HG02870 (cell line): ENCODE data around the gene NCKAP1.
A peak's percentile ranks its signal among the peaks of the same experiment; 100 is the strongest.

Experiments used
- ATAC-seq: cut with Tn5 transposase; IDR thresholded peaks from one replicate; pipeline ENCODE4 v1.9.1; 2021; ENCODE audit warnings: mild to moderate bottlenecking, moderate library complexity; ENCODE audit not compliant: unreplicated experiment

The NCKAP1 gene

DNA sequence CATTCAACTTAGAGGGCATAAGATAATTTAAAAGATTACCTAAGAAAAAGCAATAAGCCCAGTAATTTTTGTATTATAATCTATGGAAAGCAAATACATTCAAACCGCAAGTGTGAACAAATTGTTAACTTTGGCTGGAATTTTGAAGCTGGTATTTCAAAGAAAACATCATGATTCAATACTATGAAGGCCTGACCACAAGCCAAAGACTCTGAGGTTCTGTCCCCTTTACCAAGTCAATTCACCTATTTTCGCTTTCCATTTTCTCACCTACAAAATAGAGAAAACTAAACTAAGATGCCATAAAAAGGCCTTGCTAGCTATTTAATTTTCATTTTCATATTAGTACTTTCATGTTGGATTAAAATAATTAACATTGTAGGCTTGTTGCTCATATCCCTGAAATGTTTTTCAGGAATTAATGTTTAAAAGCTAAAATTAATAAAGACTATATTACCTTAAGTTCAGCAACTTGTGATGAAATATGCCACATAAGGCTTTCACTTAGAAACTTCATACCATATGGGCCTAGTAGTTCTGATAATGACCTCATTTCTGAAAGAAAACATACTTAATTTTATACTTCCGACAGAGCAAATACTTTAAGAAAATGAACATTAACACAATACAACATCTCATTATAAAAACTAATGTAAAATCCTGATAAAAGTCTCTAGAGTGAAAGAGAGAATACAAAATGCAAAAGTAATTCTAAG lies 86.2 kb downstream of the NCKAP1 start:
- ATAC-seq, result no peak

DNA sequence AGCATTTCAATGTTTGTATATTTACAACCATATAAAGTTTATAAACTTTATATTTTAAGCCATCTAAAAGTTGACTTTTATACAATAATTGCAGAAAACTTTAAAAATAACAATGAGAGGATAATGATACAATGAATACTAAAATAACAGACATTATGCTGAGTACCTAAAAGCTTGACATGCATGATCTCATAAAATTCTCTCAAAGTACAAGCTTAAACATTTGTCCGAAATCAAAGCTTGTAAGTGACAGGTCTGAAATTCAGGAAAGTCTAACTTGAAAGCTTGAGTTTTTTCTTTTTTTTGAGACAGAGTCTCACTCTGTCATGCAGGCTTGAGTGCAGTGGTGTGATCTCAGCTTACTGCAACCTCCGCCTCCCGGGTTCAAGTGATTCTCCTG lies 87.7 kb downstream of the NCKAP1 start:
- no peak for ATAC-seq

DNA sequence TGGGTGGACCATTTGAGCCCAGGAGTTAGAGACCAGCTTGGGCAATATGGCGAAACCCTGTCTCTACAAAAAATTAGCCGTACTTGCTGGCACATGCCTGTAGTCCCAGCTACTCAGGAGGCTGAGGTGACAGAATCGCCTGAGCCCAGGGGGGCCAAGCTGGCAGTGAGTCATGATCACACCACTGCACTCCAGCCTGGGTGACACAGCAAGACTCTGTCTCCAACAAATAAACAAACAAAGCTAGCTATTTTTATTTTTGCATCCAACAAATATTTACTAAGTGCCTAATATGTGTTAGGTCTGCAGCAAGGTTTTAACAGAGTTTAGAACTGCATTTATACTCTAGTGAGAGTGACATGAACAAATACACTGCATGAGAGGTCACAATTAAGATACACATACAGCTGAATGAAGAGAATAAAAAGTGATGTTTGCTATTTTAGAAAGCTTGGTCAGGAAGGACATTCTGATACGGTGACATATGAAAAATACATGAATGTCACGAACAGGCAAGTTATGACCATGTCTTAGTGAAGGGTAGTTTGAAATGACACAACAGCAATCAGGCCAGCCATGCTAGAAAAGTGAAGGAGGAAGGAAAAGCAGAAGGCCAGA lies 88.6 kb downstream of the NCKAP1 start:
- no peak for ATAC-seq

DNA sequence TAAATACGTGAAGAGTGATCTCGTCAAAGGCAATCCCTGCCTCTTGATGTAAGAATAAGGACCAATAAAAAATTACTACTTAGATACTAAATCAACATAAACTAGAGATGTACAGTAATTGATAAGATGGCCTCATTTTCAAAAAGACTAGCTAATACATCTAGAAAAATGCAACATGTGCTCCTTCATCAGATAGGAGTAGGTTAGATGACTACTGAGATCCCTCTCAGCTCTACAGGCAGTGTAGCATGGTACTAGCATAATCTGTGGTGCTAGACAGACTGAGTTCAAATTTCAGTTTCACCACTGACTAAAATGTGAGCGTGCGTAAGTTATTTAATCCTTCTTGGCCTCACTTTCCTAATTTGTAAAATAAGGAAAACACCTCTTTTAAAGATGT lies 89.2 kb downstream of the NCKAP1 start:
- no peak for ATAC-seq

DNA sequence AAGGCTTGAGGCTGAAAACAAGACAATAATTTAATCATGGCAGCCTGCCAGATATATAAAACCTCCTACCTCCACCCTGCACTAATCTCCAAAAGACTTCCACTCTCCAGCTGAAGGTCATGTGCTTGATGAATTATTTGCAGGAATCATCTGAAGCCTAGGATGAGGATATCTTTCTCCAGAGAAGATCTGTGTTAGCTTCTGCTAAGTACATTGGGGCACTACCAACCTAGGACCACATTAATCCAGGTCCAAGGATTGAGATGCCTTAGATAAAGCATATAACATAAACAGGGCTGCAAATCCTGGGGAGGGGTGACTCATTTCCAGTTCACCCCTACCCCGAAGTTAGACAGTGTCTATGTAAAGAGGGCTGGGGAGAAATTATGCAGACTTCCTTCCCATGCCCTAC lies 91.3 kb downstream of the NCKAP1 start:
- ATAC-seq, result no peak

DNA sequence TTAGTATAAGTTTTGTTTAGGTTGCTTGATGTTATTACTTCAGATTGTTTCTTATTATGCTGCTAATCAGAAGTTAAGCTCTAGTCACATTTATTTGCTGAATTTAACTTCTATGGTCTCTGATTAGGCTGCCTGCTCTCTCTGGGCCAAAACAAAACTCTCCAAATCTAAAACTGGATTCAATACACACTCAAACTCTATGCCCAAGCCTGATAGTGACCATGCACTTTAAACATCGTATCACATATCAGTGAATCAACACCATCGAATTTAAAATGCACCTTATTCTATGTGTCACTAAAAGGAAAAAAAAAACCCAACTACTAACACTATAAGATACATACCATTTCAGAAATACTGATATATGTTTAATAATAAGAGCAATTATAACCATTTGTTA lies 94.9 kb downstream of the NCKAP1 start:
- ATAC-seq, result no peak

DNA sequence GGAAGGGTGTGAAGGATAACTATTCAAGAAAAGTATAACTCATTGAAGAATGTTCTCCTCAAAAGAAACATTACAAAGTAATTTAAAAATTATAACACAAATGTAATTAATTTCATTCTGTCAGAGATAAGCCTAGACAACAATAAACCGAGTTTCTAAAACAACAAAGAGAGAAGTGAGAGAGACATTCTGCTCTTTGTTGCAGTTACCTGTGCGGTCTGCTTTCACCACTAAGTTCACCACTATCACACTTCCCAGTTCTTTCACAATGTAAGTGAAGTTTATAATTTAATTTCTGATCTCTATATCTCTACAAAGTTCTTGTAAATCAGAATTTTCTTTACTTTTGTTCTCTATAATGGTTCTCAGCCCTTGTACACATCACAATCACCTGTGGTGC lies 95.5 kb downstream of the NCKAP1 start:
- no peak for ATAC-seq

DNA sequence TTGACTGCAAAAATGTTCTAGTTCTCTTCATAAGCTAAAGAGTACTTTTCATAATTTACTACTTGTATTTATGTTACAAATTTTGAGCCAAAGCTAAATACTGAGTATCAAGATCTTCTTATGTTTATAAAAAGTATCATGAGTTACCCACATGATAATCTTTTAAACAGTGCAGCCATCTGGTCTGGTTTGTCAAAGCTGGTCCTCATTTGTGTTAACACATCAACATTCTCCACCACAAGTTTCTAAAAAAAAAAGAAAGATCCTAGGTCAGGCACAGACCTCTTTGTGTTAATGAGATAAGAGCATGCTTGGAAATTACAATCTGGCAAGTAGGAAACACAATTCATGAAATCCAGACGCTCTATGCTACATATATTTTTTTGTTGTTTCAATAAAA lies 96.3 kb downstream of the NCKAP1 start:
- ATAC-seq, result no peak

DNA sequence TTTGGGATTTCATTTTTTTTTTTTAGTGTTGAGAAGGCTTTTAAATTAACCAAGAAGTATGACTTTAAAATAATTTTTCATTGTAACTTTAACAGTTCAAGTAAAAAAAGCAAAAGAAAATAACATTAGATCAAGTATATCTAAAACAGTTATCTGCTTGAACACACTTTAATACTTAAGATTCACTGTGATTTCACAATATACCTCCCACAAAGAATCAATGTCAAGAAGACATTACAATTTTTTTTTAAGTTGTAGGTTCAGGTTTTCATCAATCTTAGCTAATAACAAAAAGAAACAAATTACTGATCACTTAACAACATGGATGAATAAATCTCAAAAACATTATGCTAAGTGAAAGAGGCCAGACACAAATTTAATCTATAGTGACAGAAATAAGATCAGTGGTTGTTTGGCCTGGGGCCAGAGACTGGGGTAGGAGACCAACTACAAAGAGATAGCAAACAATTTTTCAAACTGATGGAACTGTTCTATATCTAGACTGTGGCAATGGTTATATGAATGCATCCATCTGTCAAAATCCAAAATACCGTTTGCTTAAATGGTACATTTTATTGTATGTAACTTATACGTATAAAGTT lies 97.0 kb downstream of the NCKAP1 start:
- ATAC-seq, result no peak

DNA sequence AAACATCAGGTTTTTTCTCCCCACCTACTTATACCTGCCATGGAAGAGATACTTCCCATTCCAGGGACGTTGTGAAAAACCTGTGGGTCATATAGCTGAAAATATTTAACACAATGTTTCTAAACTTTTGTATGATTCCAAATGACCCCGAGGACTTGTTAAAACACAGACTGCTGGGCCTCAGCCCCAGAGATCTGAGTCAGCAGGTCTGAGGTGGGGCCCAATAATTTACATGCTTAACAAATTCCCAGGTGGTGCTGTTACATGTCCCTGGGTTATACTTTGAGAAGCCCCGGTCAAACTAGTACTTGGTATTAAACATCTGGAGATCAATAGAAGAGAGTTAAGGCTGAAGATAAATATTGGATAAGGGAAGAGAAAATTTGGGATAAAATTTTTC lies 100.4 kb downstream of the NCKAP1 start:
- ATAC-seq, result no peak

DNA sequence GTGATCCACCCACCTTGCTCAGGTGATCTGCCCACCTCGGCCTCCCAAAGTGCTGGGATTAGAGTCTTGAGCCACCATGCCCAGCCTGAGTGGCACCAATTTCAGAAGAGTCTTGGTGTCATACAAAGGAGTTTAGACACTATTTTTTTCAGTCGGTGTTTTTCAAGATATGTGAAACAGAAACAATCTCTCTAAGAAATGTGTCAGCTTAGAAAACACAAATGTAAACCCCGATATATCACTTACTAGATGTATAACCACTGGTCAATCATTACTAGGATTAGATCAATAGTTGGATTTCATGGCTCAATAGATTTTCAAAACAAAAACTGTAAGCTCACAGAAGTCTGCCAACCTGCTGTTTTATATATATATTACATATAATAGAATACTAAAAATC lies 104.6 kb downstream of the NCKAP1 start:
- no peak for ATAC-seq

DNA sequence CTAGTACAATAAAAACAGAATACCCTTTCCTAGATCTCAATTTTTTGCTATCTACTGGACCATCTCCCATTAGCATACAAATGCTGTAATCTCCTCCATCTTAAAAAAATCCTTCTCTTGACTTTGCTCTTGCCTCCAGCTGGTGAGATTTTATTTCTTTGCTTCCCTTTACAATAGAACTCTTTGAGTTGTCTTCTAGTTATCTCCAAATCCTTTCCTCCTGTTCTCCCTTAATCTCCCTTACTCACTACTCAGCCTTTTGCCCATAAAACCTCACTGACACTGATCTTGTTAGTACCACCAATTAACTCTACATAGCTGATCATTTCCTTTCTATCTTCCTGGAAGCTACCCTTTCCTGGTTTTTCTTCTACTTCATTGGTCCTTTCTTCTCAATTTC lies 108.3 kb downstream of the NCKAP1 start:
- ATAC-seq, result no peak

DNA sequence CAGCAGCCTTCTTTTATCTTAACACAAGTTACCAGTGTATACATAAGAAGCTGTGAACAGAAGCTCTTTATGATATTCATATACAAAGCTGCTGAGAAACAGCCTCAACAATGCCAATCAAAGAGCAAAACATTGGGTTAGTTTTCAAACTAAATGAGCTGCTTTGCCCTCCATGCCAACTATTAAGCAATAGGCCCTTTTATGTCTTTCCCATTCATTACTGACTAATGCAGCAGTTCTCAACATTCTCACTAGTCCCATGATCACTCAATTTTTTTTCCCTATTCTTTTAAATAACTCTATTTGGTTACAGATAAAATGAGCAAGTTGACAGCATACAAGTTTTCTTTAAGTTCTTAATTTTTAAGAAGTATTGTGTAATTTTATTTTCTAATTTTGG lies 114.0 kb downstream of the NCKAP1 start:
- no peak for ATAC-seq

DNA sequence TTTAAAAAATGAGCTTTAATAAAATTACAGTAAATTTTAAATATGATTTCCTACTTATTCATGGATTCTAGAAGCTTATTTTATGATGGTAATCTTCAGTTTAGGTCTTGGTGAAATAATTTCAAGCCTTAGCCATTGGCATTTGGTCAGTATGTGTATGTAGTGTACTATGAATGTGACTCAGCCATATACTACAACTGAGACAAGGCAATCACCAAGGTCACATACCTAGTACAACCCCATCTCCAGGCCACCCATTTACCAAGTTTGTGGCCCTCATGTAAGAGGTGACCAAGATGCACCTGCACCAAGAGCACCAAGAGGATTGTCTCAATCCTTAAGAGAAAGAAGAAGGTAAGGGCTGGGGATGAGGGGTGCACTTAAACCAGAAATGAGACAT lies 117.0 kb downstream of the NCKAP1 start:
- ATAC-seq, result peak; percentile 46

DNA sequence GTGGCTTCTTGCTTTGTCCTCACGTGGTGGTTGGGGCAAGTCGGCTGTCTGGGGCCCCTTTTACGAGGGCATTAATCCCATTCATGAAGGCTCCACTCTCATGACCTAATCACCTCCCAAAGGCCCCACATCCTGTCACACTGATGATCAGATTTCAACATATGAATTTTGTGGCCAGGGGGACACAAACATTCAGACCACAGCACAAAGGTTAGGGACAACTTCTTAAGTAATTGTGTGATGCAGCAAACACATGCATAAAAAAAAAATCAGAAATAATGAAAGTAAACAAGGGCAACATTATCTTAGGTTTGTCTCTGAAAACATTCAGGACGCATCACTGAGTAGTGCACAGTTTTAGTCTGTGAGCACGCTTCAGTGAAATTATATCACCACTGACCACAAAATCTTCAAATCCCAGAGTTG lies 117.6 kb downstream of the NCKAP1 start:
- ATAC-seq, result peak; percentile 67

DNA sequence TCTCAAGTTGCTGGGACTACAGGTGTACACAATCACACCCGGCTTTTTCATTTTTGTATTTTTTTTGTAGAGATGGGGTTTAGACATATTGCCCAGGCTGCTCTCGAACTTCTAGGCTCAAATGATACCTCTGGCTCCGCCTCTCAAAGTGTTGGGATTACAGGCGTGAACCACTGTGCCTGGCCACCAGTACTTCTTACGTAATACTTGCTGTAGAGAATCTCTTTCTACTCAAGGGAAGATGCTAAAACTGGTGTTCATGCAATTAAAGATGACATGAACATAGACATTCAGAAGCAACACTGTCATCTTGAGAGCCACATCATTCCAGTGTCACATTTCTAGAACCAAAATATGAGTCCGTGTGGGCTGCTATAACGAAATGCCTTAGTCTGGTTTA lies 118.2 kb downstream of the NCKAP1 start:
- no peak for ATAC-seq

DNA sequence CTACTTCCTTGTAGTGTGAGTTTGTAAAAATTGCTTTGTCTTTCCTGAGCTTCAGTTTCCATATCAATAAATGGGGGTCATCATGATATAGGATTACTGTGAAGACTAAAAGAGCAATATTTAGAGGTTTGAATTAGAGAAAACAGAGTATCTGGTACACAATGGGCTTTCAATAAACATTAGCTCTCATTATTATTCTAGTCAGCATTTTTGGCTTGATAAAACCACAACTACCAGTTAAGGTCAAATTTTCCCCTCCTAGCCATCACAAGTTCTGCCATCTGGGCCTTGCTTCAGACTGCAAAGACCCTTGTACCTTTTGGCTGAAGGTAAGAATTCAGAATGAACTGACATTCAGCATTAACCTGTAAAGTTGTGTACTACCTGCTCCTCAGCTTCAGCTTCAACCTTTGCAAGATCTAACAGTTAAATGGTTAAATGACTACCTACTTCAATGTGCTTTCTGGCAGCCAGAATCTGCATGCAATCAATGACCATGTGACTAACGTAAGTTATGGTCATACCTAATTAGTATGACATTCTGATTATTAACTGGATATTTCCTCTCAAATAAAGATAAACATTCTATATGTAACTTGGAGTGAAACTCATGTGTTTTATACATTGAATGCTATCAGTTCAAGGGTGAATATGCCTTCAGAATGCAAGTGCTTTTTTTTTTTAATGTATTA lies 119.2 kb downstream of the NCKAP1 start:
- ATAC-seq, result no peak

DNA sequence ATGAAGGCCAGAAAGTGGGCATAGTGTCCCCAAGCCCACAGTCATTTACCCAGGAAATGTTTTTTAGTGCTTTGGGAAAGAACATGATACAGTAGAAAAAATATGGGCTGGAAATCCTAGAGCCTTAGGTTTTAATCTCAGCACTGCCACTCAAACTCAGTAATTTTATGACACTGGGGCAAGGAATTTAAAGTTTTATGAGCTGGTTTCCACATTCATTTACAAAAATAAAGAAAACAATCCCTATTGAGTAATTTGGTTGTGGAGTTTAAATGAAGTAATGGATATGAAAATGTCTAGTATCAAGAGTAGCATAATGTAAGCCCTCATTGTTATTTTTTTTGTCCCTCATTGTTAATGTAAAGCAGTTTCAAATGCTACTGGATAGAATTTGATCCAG lies 120.3 kb downstream of the NCKAP1 start:
- ATAC-seq, result no peak

DNA sequence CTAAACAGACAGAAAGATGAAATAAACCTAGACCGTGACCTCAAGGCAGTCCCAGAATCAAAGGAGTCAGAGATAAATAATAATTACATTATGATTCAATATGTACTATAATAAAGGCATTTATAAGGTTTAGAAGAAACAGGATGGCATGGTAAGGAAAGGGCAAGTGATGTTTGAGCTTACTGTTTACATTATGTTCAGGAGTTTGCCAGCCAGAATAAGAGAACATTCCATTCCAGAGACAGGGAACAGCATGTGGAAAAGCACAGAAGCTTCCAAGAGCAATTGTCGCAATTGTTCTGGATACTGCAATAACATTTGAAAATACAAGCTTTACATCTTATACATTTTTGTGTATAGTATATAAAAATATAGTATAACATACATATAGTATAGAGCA lies 121.8 kb downstream of the NCKAP1 start:
- no peak for ATAC-seq

DNA sequence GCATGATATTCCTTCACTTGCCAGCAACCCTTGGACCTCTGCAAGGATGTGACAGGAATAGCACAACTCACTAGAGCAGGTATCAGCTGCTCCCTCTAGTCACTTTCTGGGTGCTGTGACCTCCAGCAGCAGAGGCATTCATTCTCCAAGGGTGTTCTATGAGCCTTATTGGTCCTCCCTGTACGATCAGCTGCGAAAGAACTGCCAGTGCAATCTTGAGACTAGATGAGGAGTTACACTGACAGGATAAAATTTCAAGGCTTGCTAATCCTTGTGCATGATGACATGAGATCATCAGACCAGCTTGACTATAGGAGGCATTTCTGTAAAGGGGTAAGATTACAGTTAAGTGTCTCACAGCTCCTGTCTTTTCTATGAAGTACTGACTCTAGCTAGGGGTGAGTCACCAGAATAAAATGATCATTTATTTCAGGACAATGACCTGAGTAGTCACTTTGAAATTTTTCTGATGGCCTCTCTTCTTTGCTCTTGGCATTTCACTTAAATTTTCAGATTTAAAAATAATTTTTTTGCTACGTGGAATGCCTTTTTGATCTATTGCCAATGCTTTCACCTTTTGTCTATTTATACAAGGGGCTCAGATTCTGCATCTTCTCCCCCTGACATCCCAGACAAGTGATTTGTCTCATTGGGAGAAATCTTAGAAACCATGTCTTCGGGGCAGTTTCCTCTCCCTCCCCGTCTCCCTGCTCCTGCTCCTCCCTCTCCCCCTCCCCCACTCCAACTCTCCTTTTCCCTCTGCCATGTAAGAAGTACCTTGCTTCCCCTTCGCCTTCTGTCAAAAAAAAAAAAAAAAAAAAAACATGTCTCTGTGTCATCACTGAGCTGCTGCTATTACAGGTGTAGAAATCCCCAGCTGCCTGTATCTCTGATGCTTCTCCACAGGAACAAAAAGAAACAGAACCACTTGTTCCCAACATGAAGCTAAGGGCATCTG lies 122.6 kb downstream of the NCKAP1 start:
- ATAC-seq, result no peak

DNA sequence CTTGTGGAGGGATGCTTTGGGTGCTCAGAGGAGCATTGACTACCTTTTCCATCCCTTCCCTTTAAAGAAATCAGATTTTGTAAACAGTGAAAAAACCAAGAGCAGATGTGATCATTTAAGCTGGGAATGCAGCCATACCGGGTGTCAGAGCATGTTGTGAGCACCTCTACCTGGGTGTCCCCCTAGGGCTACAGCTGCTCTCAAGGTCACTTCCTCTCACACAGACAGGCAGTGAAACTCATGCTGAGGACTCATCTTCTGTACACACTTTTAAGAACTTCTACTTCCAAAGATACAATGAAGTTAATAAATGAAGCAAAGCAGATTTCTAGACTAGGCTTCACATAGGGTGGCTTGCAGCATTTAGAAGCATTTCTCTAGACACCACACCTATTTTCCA lies 123.4 kb downstream of the NCKAP1 start:
- ATAC-seq, result no peak
